Lower lobe of right lung (tissue), 2 donors: ENCODE measurements around the gene CACNG3. TPM values are rescaled to one million over a fixed set of nuclear protein-coding genes. Genes with fewer than 3 reads are reported as not detected.

Experiments
- ATAC-seq, 2 donors: fragments of 200-7000 bp; cut with Tn5 transposase; one replicate each; pipeline ENCODE4 v1.9.1; 2020 to 2022; ENCODE audit warnings: mild to moderate bottlenecking in 2 of 2, moderate library complexity in 2 of 2
- DNase-seq: peaks from one replicate; pipeline ENCODE4 v3.0.0-alpha.2; 2020
- H3K27ac ChIP-seq: fragments of 200-600 bp; one replicate; pipeline ENCODE4 v1.8.0; 2022
- H3K27me3 ChIP-seq: fragments of 200-600 bp; one replicate; pipeline ENCODE4 v1.8.0; 2022; ENCODE audit warnings: low read depth
- H3K36me3 ChIP-seq: fragments of 200-600 bp; one replicate; pipeline ENCODE4 v1.8.0; 2022; ENCODE audit warnings: mild to moderate bottlenecking
- H3K4me1 ChIP-seq: fragments of 200-600 bp; one replicate; pipeline ENCODE4 v1.8.0; 2022
- H3K4me3 ChIP-seq: fragments of 200-600 bp; one replicate; pipeline ENCODE4 v1.8.0; 2022; ENCODE audit warnings: mild to moderate bottlenecking
- H3K9me3 ChIP-seq: fragments of 200-600 bp; one replicate; pipeline ENCODE4 v1.8.0; 2022
- intact Hi-C: fragments of 100-400 bp; cut with DNase I; formaldehyde crosslinking; loops from one replicate; pipeline ENCODE4 v1.11.0; 2022
- total RNA-seq: library from RNA; stranded (reverse); fragmentation: NEBNext Ultra II Directional; extraction: Animal tissue kit (Norgen Biotek cat#: 25700); gene quantifications from one replicate; pipeline ENCODE4 v1.2.1, GENCODE V29; 2021
- TF ChIP-seq, protein P1 (sequence below): fragments of 200-600 bp; IDR thresholded peaks from one replicate; pipeline ENCODE4 v1.8.0; 2022; ENCODE audit warnings: antibody characterized with exemption, mild to moderate bottlenecking
- donor health status: DM: no; HTN: yes; CAD: no; lungs with severe emphysema.

Gene CACNG3
- total RNA-seq, 1 donor from 2014 or later, result not detected

GRCh38 chr16:24217461-24217860 is 38.7 kb upstream of the CACNG3 start:
- Histone ChIP-seq H3K4me1 (no peaks in the 10 kb centered on the region), H3K27me3 (no peaks in the 10 kb centered on the region), H3K9me3 (no peaks in the 10 kb centered on the region), H3K4me3 (no peak overlapping the region), H3K27ac (no peak overlapping the region), H3K36me3 (peaks cover 9% of the 10 kb centered on the region)
- TF ChIP-seq, protein P1, sequence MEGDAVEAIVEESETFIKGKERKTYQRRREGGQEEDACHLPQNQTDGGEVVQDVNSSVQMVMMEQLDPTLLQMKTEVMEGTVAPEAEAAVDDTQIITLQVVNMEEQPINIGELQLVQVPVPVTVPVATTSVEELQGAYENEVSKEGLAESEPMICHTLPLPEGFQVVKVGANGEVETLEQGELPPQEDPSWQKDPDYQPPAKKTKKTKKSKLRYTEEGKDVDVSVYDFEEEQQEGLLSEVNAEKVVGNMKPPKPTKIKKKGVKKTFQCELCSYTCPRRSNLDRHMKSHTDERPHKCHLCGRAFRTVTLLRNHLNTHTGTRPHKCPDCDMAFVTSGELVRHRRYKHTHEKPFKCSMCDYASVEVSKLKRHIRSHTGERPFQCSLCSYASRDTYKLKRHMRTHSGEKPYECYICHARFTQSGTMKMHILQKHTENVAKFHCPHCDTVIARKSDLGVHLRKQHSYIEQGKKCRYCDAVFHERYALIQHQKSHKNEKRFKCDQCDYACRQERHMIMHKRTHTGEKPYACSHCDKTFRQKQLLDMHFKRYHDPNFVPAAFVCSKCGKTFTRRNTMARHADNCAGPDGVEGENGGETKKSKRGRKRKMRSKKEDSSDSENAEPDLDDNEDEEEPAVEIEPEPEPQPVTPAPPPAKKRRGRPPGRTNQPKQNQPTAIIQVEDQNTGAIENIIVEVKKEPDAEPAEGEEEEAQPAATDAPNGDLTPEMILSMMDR, result no peak
- intact Hi-C loops, result no loop called here
- DNase-seq, result no peak
- ATAC-seq, result no peak

DNA sequence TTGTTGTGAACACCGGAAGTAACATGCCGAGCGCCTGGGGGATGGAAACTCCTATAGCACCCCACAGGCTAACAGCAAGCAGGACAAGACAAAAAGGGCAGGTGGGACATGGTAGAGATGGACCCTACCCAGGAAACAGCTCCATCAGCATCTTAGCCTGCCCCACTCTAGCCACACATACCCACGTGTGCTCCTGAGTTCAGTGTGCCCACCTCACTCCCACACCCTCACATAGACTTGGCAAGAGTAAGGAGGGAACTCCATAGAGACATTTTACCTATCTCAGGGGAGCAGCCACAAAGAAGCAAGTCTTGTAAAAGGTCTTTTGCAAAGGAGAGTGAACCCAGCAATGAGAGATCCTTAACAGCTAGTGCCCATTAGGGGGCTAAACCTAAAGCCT is 37.8 kb upstream of the CACNG3 start:
- intact Hi-C loops, result no loop called here

DNA sequence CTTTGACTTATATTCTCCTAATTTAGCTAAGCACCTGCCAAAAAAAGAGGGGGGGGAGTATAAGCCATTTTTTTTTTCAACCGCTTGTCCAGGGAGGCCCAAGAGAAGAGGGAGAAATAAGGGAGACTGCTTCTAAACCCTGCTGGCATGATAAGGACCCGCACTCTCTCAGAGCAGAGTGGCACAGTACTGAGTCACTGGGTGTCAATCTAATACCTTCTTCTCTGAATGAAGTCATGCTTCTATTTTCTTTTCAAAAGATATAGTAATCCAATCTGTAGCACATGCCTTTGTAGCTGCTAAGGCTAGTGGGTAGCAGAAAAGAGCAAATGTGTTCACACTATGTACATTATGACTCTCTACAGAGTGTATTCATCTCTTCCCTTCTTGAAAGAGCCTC is 34.9 kb upstream of the CACNG3 start:
- H3K36me3 ChIP-seq, result no peaks in the 10 kb centered on the region
- TF ChIP-seq, protein P1, result no peak
- DNase-seq (no peak), ATAC-seq (no peak)
- no peak overlapping the region for H3K4me3 ChIP-seq
- intact Hi-C loops, result no loop called here
- no peaks in the 10 kb centered on the region for H3K27me3 ChIP-seq
- H3K27ac ChIP-seq, result no peak overlapping the region
- H3K9me3 ChIP-seq, result no peaks in the 10 kb centered on the region
- H3K4me1 ChIP-seq, result no peaks in the 10 kb centered on the region

More for the DNA sequence above, 37.8 kb upstream of the CACNG3 start:
- no peaks in the 10 kb centered on the region for H3K4me1 ChIP-seq
- TF ChIP-seq, protein P1, result no peak
- H3K27me3 ChIP-seq, result no peaks in the 10 kb centered on the region
- H3K27ac ChIP-seq, result no peak overlapping the region
- no peak for DNase-seq
- H3K36me3 ChIP-seq, result peaks cover 6% of the 10 kb centered on the region
- no peak overlapping the region for H3K4me3 ChIP-seq
- no peaks in the 10 kb centered on the region for H3K9me3 ChIP-seq
- ATAC-seq, result no peak

GRCh38 chr16:24228514-24228913 is 27.6 kb upstream of the CACNG3 start:
- no peak overlapping the region for H3K4me3 ChIP-seq
- H3K27me3 ChIP-seq, result no peaks in the 10 kb centered on the region
- H3K27ac ChIP-seq, result no peak overlapping the region
- intact Hi-C loops, result no loop called here
- no peak for DNase-seq
- ATAC-seq, result no peak
- no peaks in the 10 kb centered on the region for H3K36me3 ChIP-seq
- TF ChIP-seq, protein P1, result no peak
- no peaks in the 10 kb centered on the region for H3K4me1 ChIP-seq
- H3K9me3 ChIP-seq, result no peaks in the 10 kb centered on the region

GRCh38 chr16:24232936-24233335 is 23.2 kb upstream of the CACNG3 start:
- intact Hi-C loops, result no loop called here
- no peaks in the 10 kb centered on the region for H3K9me3 ChIP-seq
- H3K4me3 ChIP-seq, result no peak overlapping the region
- no peaks in the 10 kb centered on the region for H3K4me1 ChIP-seq
- H3K27me3 ChIP-seq, result no peaks in the 10 kb centered on the region
- no peak for DNase-seq
- H3K36me3 ChIP-seq, result no peaks in the 10 kb centered on the region
- TF ChIP-seq, protein P1, result no peak
- ATAC-seq, result no peak
- no peak overlapping the region for H3K27ac ChIP-seq

- Histone ChIP-seq H3K9me3 (no peaks in the 10 kb centered on the region), H3K36me3 (no peaks in the 10 kb centered on the region), H3K4me3 (no peak overlapping the region), H3K27ac (no peak overlapping the region), H3K4me1 (no peaks in the 10 kb centered on the region), H3K27me3 (no peaks in the 10 kb centered on the region)
- TF ChIP-seq, protein P1, result no peak
- ATAC-seq, result no peak
- no peak for DNase-seq
- intact Hi-C loops, result no loop called here
These were observed 21.4 kb upstream of the CACNG3 start for GRCh38 chr16:24234737-24235136.
